Fibroblast of villous mesenchyme (primary cell): Measurements from ENCODE around the gene HRAS. TPM values are rescaled to one million over a fixed set of nuclear protein-coding genes. Genes with fewer than 3 reads are reported as not detected.

Experiments used
- DNase-seq: peaks from one replicate; pipeline ENCODE4 v3.0.0-alpha.2; 2010; ENCODE audit warnings: low read depth
- H3K4me3 ChIP-seq: 2 replicates; pipeline ENCODE4 v1.5.1; 2011; ENCODE audit warnings: low read depth, mild to moderate bottlenecking, low read length
- CTCF ChIP-seq: IDR thresholded peaks from 2 replicates; pipeline ENCODE4 v1.5.1; 2012; ENCODE audit warnings: low read depth, mild to moderate bottlenecking, low read length; ENCODE audit not compliant: insufficient read depth
- total RNA-seq: library from RNA; depleted of rRNA; stranded (reverse); fragments of >200 nt; gene quantifications from 2 replicates; pipeline ENCODE4 v1.2.3, GENCODE V29; 2012

Gene HRAS
- total RNA-seq, 1 donor = 36.7 TPM

GRCh38 chr11:560305-561147, 25.1 kb upstream of the HRAS start, which contains the start of the genes LMNTD2 and RASSF7:
Gene LMNTD2 (minus strand): TSS chr11:560738. CDS start chr11:560716, 22 bp downstream.
Gene RASSF7 (plus strand): TSS chr11:560970. CDS start chr11:561769, 799 bp downstream.
- DNase-seq = peak; percentile 87
- no peak for TF ChIP-seq CTCF
- peak within 1 kb of the TSS; percentile 68 for H3K4me3 ChIP-seq

GRCh38 chr11:559712-560304, 24.4 kb upstream of the HRAS start:
- no peak for TF ChIP-seq CTCF
- no peak for DNase-seq
- H3K4me3 ChIP-seq = peak overlapping the region; percentile 68

- no peak overlapping the region for H3K4me3 ChIP-seq
- no peak for TF ChIP-seq CTCF
- no peak for DNase-seq
Measured at GRCh38 chr11:559020-559620, 23.7 kb upstream of the HRAS start.

GRCh38 chr11:558503-558902, 23.1 kb upstream of the HRAS start:
- no peak overlapping the region for H3K4me3 ChIP-seq
- no peak for TF ChIP-seq CTCF
- DNase-seq = no peak

GRCh38 chr11:557328-558132, 22.2 kb upstream of the HRAS start:
- DNase-seq = no peak
- no peak overlapping the region for H3K4me3 ChIP-seq
- no peak for TF ChIP-seq CTCF

GRCh38 chr11:556662-557256, 21.4 kb upstream of the HRAS start:
- TF ChIP-seq CTCF = no peak
- no peak overlapping the region for H3K4me3 ChIP-seq
- no peak for DNase-seq
